IPS-20b (cell line): Measurements from ENCODE around the gene LSP1.

Experiments
- H3K27ac ChIP-seq: one replicate; pipeline ENCODE4 v1.5.1; 2013; ENCODE audit warnings: low read length
- H3K27me3 ChIP-seq: 2 replicates; pipeline ENCODE4 v1.6.1; 2013; ENCODE audit warnings: mild to moderate bottlenecking, low read length, inconsistent platforms; ENCODE audit not compliant: insufficient read depth
- H3K36me3 ChIP-seq: 2 replicates; pipeline ENCODE4 v1.6.1; 2013; ENCODE audit warnings: low read depth, mild to moderate bottlenecking, inconsistent platforms, low read length, moderate library complexity; ENCODE audit not compliant: insufficient read depth
- H3K4me1 ChIP-seq: 2 replicates; pipeline ENCODE4 v1.6.1; 2013; ENCODE audit warnings: mild to moderate bottlenecking, control low read depth, inconsistent platforms, low read length, moderate library complexity; ENCODE audit not compliant: insufficient read depth
- H3K4me3 ChIP-seq: 2 replicates; pipeline ENCODE4 v1.5.1; 2013; ENCODE audit warnings: mild to moderate bottlenecking, low read length, inconsistent platforms
- H3K9ac ChIP-seq: 2 replicates; pipeline ENCODE4 v1.6.1; 2013; ENCODE audit warnings: low read depth, mild to moderate bottlenecking, inconsistent platforms, low read length, moderate library complexity
- H3K9me3 ChIP-seq: 2 replicates; pipeline ENCODE4 v1.6.1; 2013; ENCODE audit warnings: mild to moderate bottlenecking, low read depth, low read length, inconsistent platforms; ENCODE audit not compliant: insufficient read depth

Gene LSP1

GRCh38 chr11:1924181-1924580, 71.3 kb downstream of the LSP1 start:
- no peaks in the 10 kb centered on the region for H3K4me1 ChIP-seq
- H3K27ac ChIP-seq = no peak overlapping the region
- no peak overlapping the region for H3K9ac ChIP-seq
- H3K27me3 ChIP-seq = no peaks in the 10 kb centered on the region
- no peak overlapping the region for H3K4me3 ChIP-seq
- no peaks in the 10 kb centered on the region for H3K36me3 ChIP-seq
- H3K9me3 ChIP-seq = no peaks in the 10 kb centered on the region

DNA sequence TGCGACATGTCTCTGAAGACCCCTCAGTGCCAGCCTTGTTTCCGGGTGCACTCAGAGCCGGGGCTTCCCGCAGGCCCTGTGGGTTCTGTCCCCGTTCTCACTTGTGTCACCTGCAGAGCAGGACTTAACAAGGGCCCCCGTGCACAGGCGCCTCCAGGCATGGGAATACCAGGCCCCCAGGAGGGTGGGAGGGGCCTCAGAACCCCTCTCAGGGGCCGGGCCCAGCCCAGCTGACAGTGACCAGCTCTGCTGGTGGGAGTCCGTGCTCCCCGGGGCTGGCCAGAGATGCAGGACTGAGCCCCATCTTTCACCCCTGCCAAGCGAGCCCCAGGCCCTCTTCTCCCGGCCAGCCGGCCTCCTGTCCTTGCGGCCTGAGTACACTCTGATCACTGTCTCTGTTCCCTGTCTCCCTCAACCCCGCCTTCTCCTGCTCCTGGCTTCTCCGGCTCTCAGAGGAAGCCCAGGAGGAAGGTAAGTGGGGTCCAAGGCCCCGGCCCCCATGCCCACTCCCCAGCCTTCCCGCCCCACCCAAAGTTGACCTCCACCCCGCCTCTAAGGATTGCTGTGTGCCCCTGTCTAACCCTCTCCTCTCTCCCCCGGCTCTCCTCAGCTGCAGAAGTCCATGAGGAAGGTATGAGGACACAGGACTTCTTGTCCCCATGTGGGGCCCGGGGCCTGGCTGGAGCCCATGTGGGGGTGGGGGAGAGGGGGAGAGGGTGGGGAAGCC, 71.9 kb downstream of the LSP1 start:
- Histone ChIP-seq H3K9ac (no peak overlapping the region), H3K4me3 (no peak overlapping the region), H3K9me3 (no peaks in the 10 kb centered on the region), H3K27ac (no peak overlapping the region), H3K27me3 (no peaks in the 10 kb centered on the region), H3K4me1 (no peaks in the 10 kb centered on the region), H3K36me3 (no peaks in the 10 kb centered on the region)

DNA sequence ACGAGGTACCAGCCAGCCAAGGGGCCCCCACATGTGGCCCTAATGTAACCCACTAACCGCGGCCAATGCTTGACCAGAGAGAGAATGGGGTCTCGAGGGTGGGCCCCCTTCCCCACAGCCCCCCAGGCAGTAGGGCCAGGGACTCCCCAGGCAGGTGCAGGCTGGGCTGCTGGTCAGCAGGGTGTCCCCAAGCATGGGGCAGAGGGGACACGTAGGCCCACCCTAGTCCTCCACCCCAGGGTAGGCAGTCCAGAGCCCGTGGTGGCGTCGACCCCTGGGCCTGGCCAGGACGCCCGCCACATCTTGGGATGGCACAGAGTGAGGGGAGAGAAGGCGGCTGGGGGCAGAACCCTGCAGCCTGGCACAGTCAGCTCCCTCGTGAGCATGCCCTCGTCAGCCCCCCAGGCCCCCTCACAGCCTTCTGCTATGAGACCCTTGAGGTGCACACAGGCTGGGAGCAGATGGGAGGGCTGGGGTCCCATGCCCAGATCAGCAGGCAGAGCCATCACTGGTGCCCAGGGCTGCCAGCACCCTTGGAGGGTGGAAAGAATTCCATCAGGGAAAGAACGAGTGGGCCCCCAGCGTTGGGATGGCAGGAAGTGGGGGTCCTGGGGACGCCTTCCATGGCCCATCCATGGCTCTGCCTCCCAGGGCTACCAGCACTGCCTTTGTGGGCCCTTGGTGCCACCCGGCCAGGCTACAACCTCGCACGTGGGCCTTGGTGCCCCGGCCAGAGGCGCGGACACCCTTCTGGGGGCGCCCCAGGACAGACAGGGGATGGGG, 72.7 kb downstream of the LSP1 start:
- Histone ChIP-seq H3K9ac (no peak overlapping the region), H3K27me3 (no peaks in the 10 kb centered on the region), H3K36me3 (no peaks in the 10 kb centered on the region), H3K4me1 (no peaks in the 10 kb centered on the region), H3K4me3 (no peak overlapping the region), H3K27ac (no peak overlapping the region), H3K9me3 (no peaks in the 10 kb centered on the region)

DNA sequence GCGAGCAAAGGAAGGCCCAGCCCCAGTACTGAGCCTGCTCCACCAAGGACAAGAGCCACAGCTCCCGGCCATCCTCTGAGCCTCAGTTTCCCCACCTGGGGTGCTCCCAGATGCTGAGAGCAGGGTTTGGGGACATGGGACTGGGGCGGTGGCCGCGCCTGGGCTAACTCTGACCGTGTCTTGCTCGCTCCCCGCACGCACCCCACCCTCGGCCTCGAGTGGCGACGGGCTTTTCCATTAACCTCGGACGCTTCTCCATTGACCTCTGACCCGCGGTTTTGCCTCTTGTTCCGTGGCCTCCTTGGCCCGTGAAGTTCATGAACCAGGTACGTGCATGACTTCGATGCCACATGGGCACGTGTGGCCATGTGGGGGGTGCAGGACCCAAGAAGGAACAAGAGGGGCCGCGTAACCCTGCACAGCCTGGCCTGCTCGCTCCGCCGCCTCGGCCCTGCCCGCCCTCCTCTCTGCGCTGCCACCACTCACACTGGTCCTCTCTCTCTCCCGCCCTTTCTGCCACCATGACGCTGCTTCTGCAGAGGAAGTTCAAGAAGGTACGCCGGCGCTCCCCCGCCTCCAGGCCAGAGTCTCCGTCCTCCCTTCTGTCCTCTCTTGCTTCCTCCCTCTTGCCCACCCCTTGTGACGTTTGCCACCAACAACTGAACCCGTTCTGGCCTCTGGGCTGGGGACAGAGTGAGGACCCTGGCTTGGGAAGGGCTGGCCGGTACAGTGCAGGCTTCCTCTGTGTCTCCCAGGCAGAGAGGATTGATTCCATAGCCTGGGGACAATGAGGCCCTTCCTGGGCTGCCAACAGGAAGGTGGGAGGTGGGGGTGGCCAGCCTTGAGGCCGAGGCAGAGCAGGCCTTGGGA, 73.5 kb downstream of the LSP1 start:
- H3K27me3 ChIP-seq = no peaks in the 10 kb centered on the region

GRCh38 chr11:1927026-1927847, 74.4 kb downstream of the LSP1 start:
- H3K4me1 ChIP-seq = no peaks in the 10 kb centered on the region
- no peak overlapping the region for H3K9ac ChIP-seq
- no peaks in the 10 kb centered on the region for H3K36me3 ChIP-seq
- H3K27me3 ChIP-seq = no peaks in the 10 kb centered on the region
- no peak overlapping the region for H3K4me3 ChIP-seq
- H3K27ac ChIP-seq = no peak overlapping the region
- no peaks in the 10 kb centered on the region for H3K9me3 ChIP-seq

More for the DNA sequence above, 73.5 kb downstream of the LSP1 start:
- no peaks in the 10 kb centered on the region for H3K4me1 ChIP-seq
- no peak overlapping the region for H3K27ac ChIP-seq
- H3K36me3 ChIP-seq = no peaks in the 10 kb centered on the region
- H3K9me3 ChIP-seq = no peaks in the 10 kb centered on the region
- H3K9ac ChIP-seq = no peak overlapping the region
- H3K4me3 ChIP-seq = no peak overlapping the region

DNA sequence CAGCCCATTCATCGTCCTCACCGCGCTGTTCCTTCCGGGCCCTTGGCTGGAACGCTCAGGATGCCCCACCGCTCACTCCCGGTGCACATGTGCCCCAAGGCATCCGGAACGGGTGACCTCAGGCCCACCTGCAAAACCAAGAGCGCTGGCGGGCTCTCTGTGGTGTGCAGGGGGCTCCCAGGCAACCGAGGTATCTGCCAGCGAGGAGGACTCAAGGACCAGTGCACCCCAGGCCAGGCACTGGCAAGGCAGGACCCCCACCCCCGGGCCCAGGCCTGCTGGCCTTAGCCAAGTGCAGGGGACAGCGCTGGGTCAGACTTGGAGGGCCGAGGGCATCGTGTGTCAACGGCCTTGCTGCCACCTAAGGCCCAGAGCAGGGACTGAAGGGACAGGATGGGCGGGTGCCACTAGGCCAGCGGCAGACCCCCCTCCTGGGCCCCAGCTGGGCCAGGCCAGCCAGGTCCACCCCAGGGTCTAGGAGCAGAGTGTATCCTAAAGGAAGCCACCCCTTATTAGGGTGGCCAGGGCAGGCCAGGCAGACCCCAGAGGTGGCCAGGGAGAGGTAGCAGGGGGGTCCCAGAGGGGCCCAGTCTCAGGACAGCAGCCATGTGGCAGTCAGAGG, 75.1 kb downstream of the LSP1 start:
- no peaks in the 10 kb centered on the region for H3K4me1 ChIP-seq

DNA sequence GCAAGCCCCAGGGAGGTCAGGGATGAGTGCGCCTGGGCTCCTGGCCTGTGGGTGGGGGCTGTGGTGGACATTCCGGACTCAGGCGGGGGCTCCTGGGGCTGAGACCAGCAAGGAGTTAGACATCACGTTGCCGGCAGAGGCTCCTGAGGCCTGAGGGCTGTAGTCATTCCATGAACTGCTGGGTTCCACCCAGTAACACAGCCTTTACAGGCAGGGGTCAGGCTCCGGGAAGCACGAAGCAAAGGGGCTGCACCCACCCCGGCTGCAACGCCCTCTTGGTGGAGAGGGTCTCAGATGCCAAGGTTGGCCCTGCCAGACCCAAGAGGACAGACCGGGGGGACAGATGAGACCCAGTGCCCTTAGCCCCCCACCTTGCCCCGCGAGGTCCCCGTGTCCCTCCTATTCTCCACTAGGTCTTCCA, 75.6 kb downstream of the LSP1 start:
- Histone ChIP-seq H3K27ac (no peak overlapping the region), H3K4me3 (no peak overlapping the region), H3K27me3 (no peaks in the 10 kb centered on the region), H3K4me1 (no peaks in the 10 kb centered on the region), H3K9me3 (no peaks in the 10 kb centered on the region), H3K36me3 (no peaks in the 10 kb centered on the region), H3K9ac (no peak overlapping the region)

More for the DNA sequence above, 75.1 kb downstream of the LSP1 start:
- no peak overlapping the region for H3K9ac ChIP-seq
- H3K36me3 ChIP-seq = no peaks in the 10 kb centered on the region
- no peaks in the 10 kb centered on the region for H3K27me3 ChIP-seq
- H3K9me3 ChIP-seq = no peaks in the 10 kb centered on the region
- no peak overlapping the region for H3K27ac ChIP-seq
- H3K4me3 ChIP-seq = no peak overlapping the region

DNA sequence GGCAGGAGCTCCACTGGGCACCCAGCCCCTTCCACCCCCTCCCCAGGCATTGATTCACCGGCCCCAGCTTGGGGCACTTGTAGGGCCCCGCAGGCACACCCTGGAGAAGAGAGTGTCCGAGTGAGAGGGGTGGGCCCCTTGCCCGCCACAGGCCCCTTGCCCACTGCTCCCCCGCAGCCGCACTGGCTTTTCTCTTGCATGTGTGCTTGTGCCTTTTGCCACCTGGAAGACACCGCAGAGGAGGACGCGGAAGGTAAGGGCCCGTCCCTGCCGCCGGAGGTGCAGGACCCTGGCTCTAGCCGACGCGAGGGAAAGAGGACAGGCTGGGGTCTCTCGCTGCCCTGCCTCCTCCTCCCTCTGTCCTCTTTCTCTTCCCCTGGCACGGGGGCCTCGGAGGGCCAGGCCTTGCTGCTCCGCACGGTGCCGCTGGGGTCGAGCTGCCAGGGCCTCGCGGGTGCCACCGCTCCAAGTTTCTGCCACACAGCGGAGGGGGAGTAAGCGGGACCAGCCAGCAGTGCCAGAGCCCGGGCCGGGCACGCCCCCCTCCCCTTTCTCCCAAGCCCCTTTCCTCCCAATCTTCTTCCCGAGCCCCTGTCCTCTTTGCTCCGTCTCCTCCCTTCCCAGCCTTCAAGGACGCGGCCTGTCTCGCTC, 76.1 kb downstream of the LSP1 start:
- Histone ChIP-seq H3K4me3 (no peak overlapping the region), H3K9ac (no peak overlapping the region), H3K27ac (no peak overlapping the region), H3K27me3 (no peaks in the 10 kb centered on the region), H3K9me3 (no peaks in the 10 kb centered on the region), H3K36me3 (no peaks in the 10 kb centered on the region), H3K4me1 (no peaks in the 10 kb centered on the region)

DNA sequence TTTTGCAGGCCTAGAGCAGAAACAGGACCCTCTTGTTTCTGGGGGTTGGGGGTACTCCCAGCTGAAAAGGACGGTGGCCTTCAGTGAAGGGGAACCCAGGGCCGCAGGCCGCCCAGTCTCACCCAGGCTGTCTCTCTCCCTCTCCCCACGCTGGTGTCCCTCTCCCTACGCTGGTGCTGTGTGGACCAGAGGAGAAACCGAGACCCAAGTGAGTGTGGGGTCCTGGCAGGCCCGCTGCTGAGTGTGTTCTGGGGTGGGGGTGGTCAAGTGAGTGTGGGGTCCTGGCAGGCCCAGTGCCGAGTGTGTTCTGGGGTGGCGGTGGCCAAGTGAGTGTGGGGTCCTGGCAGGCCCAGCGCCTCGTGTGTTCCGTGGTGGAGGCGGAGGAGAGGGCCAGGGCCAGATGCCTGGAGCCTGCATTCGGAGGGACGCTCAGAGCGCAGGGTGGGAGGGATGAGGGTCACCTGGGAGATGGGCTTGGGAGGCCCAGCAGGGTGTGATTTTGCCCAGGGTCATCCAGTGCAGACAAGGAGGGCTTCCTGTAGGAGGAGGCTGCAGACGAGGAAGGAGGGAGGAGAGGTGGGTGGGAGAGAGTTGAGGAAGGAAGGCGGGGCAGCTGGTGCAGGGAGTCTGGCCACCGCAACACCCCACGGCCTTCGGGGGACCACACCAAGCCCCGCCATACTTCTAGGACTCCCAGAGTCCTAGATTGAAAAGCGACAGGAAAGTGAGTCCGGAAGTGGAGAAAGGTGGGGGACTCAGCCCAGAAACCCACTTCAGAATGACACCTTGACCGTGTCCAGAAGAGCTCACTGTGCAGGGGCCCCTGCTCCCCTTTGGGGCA, 77.0 kb downstream of the LSP1 start:
- Histone ChIP-seq H3K9me3 (no peaks in the 10 kb centered on the region), H3K27me3 (no peaks in the 10 kb centered on the region)

GRCh38 chr11:1930462-1930830, 77.6 kb downstream of the LSP1 start:
- H3K36me3 ChIP-seq = no peaks in the 10 kb centered on the region
- H3K9ac ChIP-seq = no peak overlapping the region
- no peaks in the 10 kb centered on the region for H3K4me1 ChIP-seq
- no peak overlapping the region for H3K4me3 ChIP-seq
- H3K9me3 ChIP-seq = no peaks in the 10 kb centered on the region
- H3K27ac ChIP-seq = no peak overlapping the region
- H3K27me3 ChIP-seq = no peaks in the 10 kb centered on the region

More for the DNA sequence above, 77.0 kb downstream of the LSP1 start:
- H3K4me3 ChIP-seq = no peak overlapping the region
- H3K27ac ChIP-seq = no peak overlapping the region
- no peaks in the 10 kb centered on the region for H3K4me1 ChIP-seq
- H3K9ac ChIP-seq = no peak overlapping the region
- no peaks in the 10 kb centered on the region for H3K36me3 ChIP-seq
